HEK293 (cell line): ENCODE data around the gene TMC2.

ENCODE experiments used
- CTCF ChIA-PET: fragments of 350-600 bp; formaldehyde crosslinking; extraction: SDS; loops from one replicate; lab custom pipeline; 2021; ENCODE audit warnings: antibody characterized with exemption; lab: Yijun Ruan, JAX
- POLR2A ChIA-PET: fragments of 300-600 bp; formaldehyde crosslinking; extraction: SDS; loops from one replicate; lab custom pipeline; 2020; ENCODE audit warnings: antibody characterized with exemption, inconsistent platforms; lab: Yijun Ruan, JAX
- H3K27ac ChIP-seq: fragments of 200-500 bp; sonication (Bioruptor generic); 2 replicates; pipeline ENCODE4 v1.5.1; 2014; ENCODE audit warnings: low read depth, low read length, control low read depth, inconsistent platforms; ENCODE audit errors: extremely low read depth
- H3K36me3 ChIP-seq, 2 experiments: fragments of 200-500 bp in 1 of 2; sonication (Bioruptor generic) in 1 of 2; 1 replicate in 1 of 2; 2 replicates in 1 of 2; pipeline ENCODE4 v1.5.1; 2014 to 2017; ENCODE audit warnings: inconsistent platforms in 2 of 2, low read length in 2 of 2; ENCODE audit not compliant: control insufficient read depth in 2 of 2, insufficient read depth in 1 of 2
- H3K4me1 ChIP-seq: fragments of 200-500 bp; sonication (Bioruptor generic); 2 replicates; pipeline ENCODE4 v1.5.1; 2014; ENCODE audit warnings: mild to moderate bottlenecking, low read length, inconsistent platforms; ENCODE audit not compliant: control insufficient read depth, insufficient read depth
- H3K4me3 ChIP-seq: 2 replicates; pipeline ENCODE4 v1.5.1; 2011; ENCODE audit warnings: low read depth, mild to moderate bottlenecking, control low read depth, low read length, moderate library complexity
- H3K9me3 ChIP-seq: fragments of 200-500 bp; sonication (Bioruptor generic); 2 replicates; pipeline ENCODE4 v1.5.1; 2014; ENCODE audit warnings: low read depth, low read length, inconsistent platforms; ENCODE audit not compliant: control insufficient read depth, insufficient read depth
- GLIS2 ChIP-seq: fragments of 450-650 bp; formaldehyde crosslinking; IDR thresholded peaks from 2 replicates; pipeline ENCODE4 v1.5.1; 2016; ENCODE audit warnings: missing biosample characterization, missing genetic modification characterization
- HOXC10 ChIP-seq: sonication (generic); formaldehyde crosslinking; IDR thresholded peaks from 2 replicates; pipeline ENCODE4 v1.8.1; 2023; ENCODE audit warnings: mild to moderate bottlenecking, missing genetic modification reagents
- IKZF3 ChIP-seq: fragments of 450-650 bp; IDR thresholded peaks from 2 replicates; pipeline ENCODE4 v1.5.0; 2018; ENCODE audit warnings: missing biosample characterization, mild to moderate bottlenecking, missing genetic modification characterization, moderate library complexity
- INSM2 ChIP-seq: fragments of 450-650 bp; formaldehyde crosslinking; IDR thresholded peaks from 2 replicates; pipeline ENCODE4 v1.5.1; 2016; ENCODE audit warnings: missing biosample characterization, missing genetic modification characterization
- KLF7 ChIP-seq: fragments of 450-650 bp; formaldehyde crosslinking; IDR thresholded peaks from 2 replicates; pipeline ENCODE4 v1.5.1; 2016; ENCODE audit warnings: missing biosample characterization, missing genetic modification characterization, borderline replicate concordance
- MZF1 ChIP-seq: fragments of 450-650 bp; formaldehyde crosslinking; IDR thresholded peaks from 2 replicates; pipeline ENCODE4 v1.5.1; 2017; ENCODE audit warnings: missing biosample characterization, missing genetic modification characterization, borderline replicate concordance
- YY1 ChIP-seq: fragments of 450-650 bp; formaldehyde crosslinking; IDR thresholded peaks from 2 replicates; pipeline ENCODE4 v1.5.1; 2018; ENCODE audit warnings: missing biosample characterization, missing genetic modification characterization
- ZBTB49 ChIP-seq: fragments of 450-650 bp; formaldehyde crosslinking; IDR thresholded peaks from 2 replicates; pipeline ENCODE4 v1.5.1; 2016; ENCODE audit warnings: missing biosample characterization, missing genetic modification characterization, low read depth
- ZNF10 ChIP-seq: fragments of 450-650 bp; formaldehyde crosslinking; IDR thresholded peaks from 2 replicates; pipeline ENCODE4 v1.5.1; 2017; ENCODE audit warnings: missing biosample characterization, missing genetic modification characterization
- ZNF112 ChIP-seq: fragments of 450-650 bp; formaldehyde crosslinking; IDR thresholded peaks from 2 replicates; pipeline ENCODE4 v1.5.0; 2017; ENCODE audit warnings: missing biosample characterization, missing genetic modification characterization
- ZNF132 ChIP-seq: fragments of 450-650 bp; formaldehyde crosslinking; IDR thresholded peaks from 2 replicates; pipeline ENCODE4 v1.5.1; 2017; ENCODE audit warnings: missing biosample characterization, missing genetic modification characterization, borderline replicate concordance
- ZNF175 ChIP-seq: fragments of 450-650 bp; formaldehyde crosslinking; IDR thresholded peaks from 2 replicates; pipeline ENCODE4 v1.5.1; 2016; ENCODE audit warnings: missing biosample characterization, missing genetic modification characterization
- ZNF274 ChIP-seq, 2 experiments: fragments of 200-500 bp in 1 of 2; fragments of 450-650 bp in 1 of 2; sonication (Bioruptor generic) in 1 of 2; formaldehyde crosslinking in 1 of 2; IDR thresholded peaks; 2 replicates each; pipeline versions ENCODE4 v1.5.1 to v1.6.1; 2014 to 2016; ENCODE audit warnings: borderline replicate concordance in 1 of 2, inconsistent platforms in 1 of 2, low read length in 1 of 2, missing biosample characterization in 1 of 2, missing genetic modification characterization in 1 of 2
- ZNF292 ChIP-seq: fragments of 450-650 bp; formaldehyde crosslinking; IDR thresholded peaks from 2 replicates; pipeline ENCODE4 v1.5.1; 2016; ENCODE audit warnings: low read depth, missing biosample characterization, missing genetic modification characterization, borderline replicate concordance
- ZNF335 ChIP-seq: fragments of 450-650 bp; formaldehyde crosslinking; conservative IDR thresholded peaks from 2 replicates; pipeline ENCODE4 v1.5.1; 2016; ENCODE audit warnings: missing biosample characterization, missing genetic modification characterization
- ZNF341 ChIP-seq: fragments of 450-650 bp; formaldehyde crosslinking; IDR thresholded peaks from 2 replicates; pipeline ENCODE4; 2016; ENCODE audit warnings: low read depth, missing biosample characterization, missing genetic modification characterization
- ZNF530 ChIP-seq: fragments of 450-650 bp; formaldehyde crosslinking; IDR thresholded peaks from 2 replicates; pipeline ENCODE4 v1.5.1; 2016; ENCODE audit warnings: low read depth, missing biosample characterization, missing genetic modification characterization
- ZNF596 ChIP-seq: fragments of 450-650 bp; IDR thresholded peaks from 2 replicates; pipeline ENCODE4 v1.5.0; 2018; ENCODE audit warnings: missing biosample characterization, mild to moderate bottlenecking, missing genetic modification characterization, moderate library complexity
- ZNF600 ChIP-seq: fragments of 450-650 bp; formaldehyde crosslinking; IDR thresholded peaks from 2 replicates; pipeline ENCODE4 v1.5.1; 2016; ENCODE audit warnings: missing biosample characterization, missing genetic modification characterization
- ZNF610 ChIP-seq: fragments of 450-650 bp; formaldehyde crosslinking; IDR thresholded peaks from 2 replicates; pipeline ENCODE4 v1.5.1; 2016; ENCODE audit warnings: missing biosample characterization, missing genetic modification characterization, borderline replicate concordance
- ZNF701 ChIP-seq: fragments of 450-650 bp; formaldehyde crosslinking; IDR thresholded peaks from 2 replicates; pipeline ENCODE4 v1.5.1; 2016; ENCODE audit warnings: missing biosample characterization, missing genetic modification characterization
- ZNF747 ChIP-seq: fragments of 450-650 bp; formaldehyde crosslinking; IDR thresholded peaks from 2 replicates; pipeline ENCODE4 v1.5.1; 2016; ENCODE audit warnings: missing biosample characterization, missing genetic modification characterization
- ZNF76 ChIP-seq: fragments of 450-650 bp; formaldehyde crosslinking; IDR thresholded peaks from 2 replicates; pipeline ENCODE4; 2016; ENCODE audit warnings: low read depth, missing biosample characterization, missing genetic modification characterization, borderline replicate concordance
- ZNF843 ChIP-seq: fragments of 450-650 bp; formaldehyde crosslinking; IDR thresholded peaks from 2 replicates; pipeline ENCODE4 v1.5.1; 2016; ENCODE audit warnings: missing biosample characterization, missing genetic modification characterization
- ZSCAN23 ChIP-seq: fragments of 450-650 bp; formaldehyde crosslinking; IDR thresholded peaks from 2 replicates; pipeline ENCODE4 v1.5.1; 2016; ENCODE audit warnings: missing biosample characterization, missing genetic modification characterization

The TMC2 gene

DNA sequence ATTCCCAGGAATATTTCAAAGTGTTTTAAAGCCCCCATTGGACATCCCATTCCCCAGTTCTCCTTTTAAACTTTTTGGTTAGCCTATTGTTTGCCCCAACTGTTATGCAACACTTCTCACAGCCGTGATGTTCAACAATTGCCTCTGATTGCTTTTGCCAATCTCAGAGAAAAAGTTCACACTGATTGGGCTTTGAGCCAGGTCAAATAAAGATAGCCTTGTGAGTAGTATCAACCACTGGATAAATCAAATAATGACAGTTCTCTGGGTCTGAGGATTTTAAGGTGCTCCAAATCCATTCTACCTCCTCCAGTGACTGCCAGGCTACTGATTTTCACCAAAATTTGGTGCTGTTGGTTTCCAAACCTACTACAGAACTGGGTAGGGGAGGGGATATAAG, 97.0 kb downstream of the TMC2 start:
- H3K27ac ChIP-seq, result no peak overlapping the region
- H3K9me3 ChIP-seq, result no peaks in the 10 kb centered on the region
- ChIA-PET POLR2A (no interaction called here), CTCF (interaction anchor here (1.1 kb wide), 1 partner anchor 111 kb away, joined by 4 read pairs; no protein-coding TSS in a partner anchor)
- H3K4me3 ChIP-seq, result no peak overlapping the region
- TF ChIP-seq ZNF701 (tag by site-specific recombination), result no peak
- no peak for TF ChIP-seq KLF7 (tag by site-specific recombination)
- no peak for TF ChIP-seq ZNF610
- no peak for TF ChIP-seq ZNF76 (tag by site-specific recombination)
- TF ChIP-seq ZNF530 (tag by site-specific recombination), result no peak
- TF ChIP-seq ZBTB49 (tag by site-specific recombination), result no peak
- TF ChIP-seq INSM2 (tag by site-specific recombination), result no peak
- no peak for TF ChIP-seq ZNF10 (tag by site-specific recombination)
- no peak for TF ChIP-seq ZNF596
- no peaks in the 10 kb centered on the region for H3K4me1 ChIP-seq
- H3K36me3 ChIP-seq, result no peaks in the 10 kb centered on the region

DNA sequence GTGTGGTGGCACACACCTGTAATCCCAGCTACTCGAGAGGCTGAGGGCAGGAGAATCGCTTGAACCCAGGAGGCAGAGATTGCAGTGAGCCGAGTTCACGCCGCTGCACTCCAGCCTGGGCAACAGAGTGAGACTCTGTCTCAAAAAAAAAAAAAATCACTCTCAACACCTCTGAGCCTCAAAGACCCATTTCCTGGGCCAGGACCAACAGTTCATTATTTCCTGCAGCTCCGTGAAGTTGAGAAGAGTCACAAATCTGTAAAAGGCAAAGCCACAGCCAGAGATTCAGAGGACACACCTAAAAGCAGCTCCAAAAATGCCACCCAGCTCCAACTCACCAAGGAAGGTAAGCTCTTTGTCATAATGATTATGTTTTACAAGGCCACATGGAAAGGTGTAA, 100.9 kb downstream of the TMC2 start:
- POLR2A ChIA-PET, result interaction anchor here (0.6 to 2.2 kb wide), 3 partner anchors 14 to 142 kb away, joined by 4 to 9 read pairs (median 7); partner anchors contain the start of gene NOP56
- Histone ChIP-seq H3K27ac (no peak overlapping the region), H3K4me3 (no peak overlapping the region), H3K4me1 (no peaks in the 10 kb centered on the region), H3K36me3 (no peaks in the 10 kb centered on the region; a peak in 1 of 3 replicates), H3K9me3 (no peaks in the 10 kb centered on the region)
- CTCF ChIA-PET, result interaction anchor here (1.1 to 2.4 kb wide), 2 partner anchors 9 to 115 kb away, joined by 9 to 15 read pairs; no protein-coding TSS in a partner anchor
- no peak for TF ChIP-seq ZNF175 (tag by site-specific recombination)
- TF ChIP-seq GLIS2 (tag by site-specific recombination), result no peak
- TF ChIP-seq ZNF335, result no peak
- no peak for TF ChIP-seq ZNF843 (tag by site-specific recombination)
- no peak for TF ChIP-seq ZNF600 (tag by site-specific recombination)
- no peak for TF ChIP-seq ZNF274 (IDR thresholded peaks at IDR 0.05; ENCODE audit: low read length)
- TF ChIP-seq ZNF274 (tag by site-specific recombination; IDR thresholded peaks at IDR 0.05; ENCODE audit: borderline replicate concordance), result no peak
- TF ChIP-seq ZSCAN23 (tag by site-specific recombination), result no peak

- Histone ChIP-seq H3K36me3 (no peaks in the 10 kb centered on the region; a peak in 1 of 3 replicates), H3K4me1 (no peaks in the 10 kb centered on the region), H3K9me3 (no peaks in the 10 kb centered on the region), H3K4me3 (no peak overlapping the region), H3K27ac (no peak overlapping the region)
- POLR2A ChIA-PET, result no interaction called here
- TF ChIP-seq MZF1 (tag by site-specific recombination) (no peak), ZNF292 (tag by site-specific recombination) (no peak), ZNF335 (no peak), ZNF341 (tag by site-specific recombination) (no peak), HOXC10 (CRISPR knock-in tag) (no peak), IKZF3 (tag by site-specific recombination) (no peak), YY1 (no peak), ZNF132 (tag by site-specific recombination) (no peak), ZNF610 (no peak), ZNF112 (tag by site-specific recombination) (no peak), ZNF747 (tag by site-specific recombination) (no peak)
- CTCF ChIA-PET, result interaction anchor here (16.0 kb wide), 1 partner anchor 118 kb away, joined by 166 read pairs; no protein-coding TSS in a partner anchor
Measured at GRCh38 chr20:2640260-2640659, 103.9 kb downstream of the TMC2 start.
